ENCODE results near the gene CDK5RAP2. TPM values are rescaled to one million over a fixed set of nuclear protein-coding genes. Genes with fewer than 3 reads are reported as not detected.
"Not testable (repeated sequence)": the region's sequence is repeated elsewhere in the genome, so short reads cannot be mapped to it uniquely, and the experiment has no call there.

The CDK5RAP2 gene
- total RNA-seq, 1 donor from 2014 or later, result 44.8 TPM

DNA sequence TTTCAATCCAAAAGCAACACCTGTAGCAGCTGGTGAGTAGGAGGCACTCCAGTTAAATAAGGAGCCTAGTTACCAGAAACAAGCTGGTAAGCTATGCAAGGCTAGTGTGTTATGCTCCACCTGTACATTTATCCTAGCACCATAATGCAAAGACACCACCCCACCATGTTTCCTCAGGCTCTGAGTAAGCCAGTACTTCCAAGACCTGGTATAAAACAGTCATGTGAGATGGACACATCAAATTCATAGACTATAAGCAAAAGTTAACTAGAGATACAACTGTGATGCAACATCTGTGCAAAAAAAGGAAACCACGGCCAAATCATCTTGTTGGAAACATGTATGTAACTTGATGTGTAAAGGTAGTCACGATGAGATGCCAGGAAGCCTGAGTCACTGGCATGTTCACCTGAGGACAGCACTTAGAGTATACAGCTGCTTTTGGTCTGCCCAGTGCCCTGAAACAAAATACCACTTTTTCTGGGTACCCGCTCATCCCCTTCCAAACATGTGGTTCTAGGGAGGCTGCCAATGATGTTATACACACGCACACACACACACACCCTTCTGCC lies 66.1 kb downstream of the CDK5RAP2 start:
- DNase-seq, result no peak

DNA sequence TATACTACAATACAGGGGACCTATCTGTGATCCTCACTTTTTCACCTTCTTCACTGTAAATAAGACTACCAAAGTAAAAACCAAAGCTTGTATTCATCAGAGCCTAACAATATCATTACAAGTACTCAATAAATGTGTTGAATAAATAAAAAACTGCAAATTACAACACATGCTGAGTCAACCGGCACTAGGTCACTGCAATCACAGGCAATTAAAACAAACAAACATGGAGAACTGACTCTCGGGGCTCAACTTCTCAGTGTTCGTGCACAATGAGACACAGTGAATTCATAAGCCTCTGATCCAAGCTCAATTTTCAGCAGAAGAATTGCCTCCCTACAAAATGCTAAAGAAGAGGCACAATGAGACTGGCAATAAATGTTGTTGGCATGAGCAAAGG lies 69.2 kb downstream of the CDK5RAP2 start:
- no peak for DNase-seq

DNA sequence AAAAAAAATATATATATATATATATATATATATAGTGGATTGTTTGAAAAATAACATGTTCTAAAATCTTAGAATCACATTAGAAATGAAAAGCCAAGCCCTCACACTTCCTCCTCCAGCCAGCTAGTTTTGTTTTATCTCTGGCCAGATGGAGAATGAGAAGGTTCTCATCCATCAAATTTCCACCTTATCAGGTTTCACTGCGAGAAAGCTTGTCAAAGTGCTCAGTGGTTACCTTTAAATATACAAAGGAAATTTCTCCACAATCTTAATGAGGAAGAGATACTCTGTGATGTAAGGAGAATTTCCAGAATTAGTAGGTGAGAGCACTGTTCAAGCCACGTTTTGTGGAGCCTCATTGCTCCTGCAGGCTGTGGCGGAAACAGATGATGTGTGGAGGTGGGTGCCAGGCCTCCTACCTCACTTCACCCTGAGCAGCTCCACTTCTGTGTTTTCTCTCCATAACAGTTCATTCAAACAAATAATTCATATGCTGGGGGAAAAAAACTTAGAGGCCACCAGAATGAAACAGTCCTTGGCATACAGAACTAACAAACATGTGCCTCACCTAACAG lies 71.9 kb downstream of the CDK5RAP2 start:
- DNase-seq, result no peak

DNA sequence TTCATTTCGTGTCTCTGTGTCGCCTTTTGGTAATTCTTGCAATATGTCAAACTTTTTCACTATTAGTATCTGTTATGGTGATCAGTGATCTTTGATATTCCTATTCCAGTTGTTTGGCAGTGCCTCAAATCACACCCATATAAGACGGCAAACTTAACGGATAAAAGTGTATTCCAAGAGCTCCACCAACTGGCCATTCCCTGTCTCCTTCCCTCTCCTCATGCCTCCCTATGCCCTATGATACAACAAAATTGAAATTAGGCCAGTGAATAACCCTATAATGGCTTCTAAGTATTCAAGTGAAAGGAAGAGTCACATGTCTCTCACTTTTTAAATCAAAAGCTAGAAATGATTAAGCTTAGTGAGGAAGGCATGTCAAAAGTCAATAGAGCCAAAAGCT lies 74.8 kb downstream of the CDK5RAP2 start:
- DNase-seq, result no peak

DNA sequence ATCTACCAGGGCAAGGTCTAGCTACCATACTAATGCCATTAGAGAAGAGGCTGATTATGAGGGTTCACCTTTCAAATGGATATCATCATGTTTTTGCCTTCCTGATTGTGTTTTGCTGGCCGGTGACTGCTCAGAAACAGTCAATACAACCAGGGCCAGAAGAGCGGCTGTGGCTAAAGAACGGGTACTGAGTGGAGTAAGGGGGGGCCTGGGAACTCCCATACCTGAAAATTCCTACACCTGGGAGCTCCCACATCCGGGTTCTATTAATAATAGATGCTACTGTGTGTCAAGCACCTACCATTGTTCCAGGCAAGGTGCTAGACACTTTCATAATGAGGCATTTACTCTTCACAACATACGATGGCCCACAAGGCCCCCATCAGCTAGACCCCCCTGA lies 79.2 kb downstream of the CDK5RAP2 start:
- no peak for DNase-seq

DNA sequence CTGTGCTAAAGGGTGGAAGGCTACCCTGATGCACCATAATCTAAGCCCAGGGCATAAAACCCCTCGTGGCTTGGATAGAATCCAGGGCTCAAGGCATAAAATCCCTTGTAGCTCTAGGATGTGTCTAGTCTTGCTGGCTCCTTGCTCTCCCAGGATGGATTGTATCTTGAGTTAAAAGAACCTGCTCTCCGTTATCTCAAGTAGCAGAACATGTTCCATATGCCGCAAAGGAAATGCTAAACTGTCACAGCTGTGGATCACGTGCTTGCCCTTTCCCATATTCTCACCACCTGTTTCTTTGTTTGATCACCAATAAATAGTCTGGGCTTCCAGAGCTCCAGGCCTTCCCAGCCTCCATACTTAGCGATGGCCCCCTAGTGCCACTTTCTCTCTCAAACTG lies 82.1 kb downstream of the CDK5RAP2 start:
- DNase-seq, result not testable (repeated sequence)

DNA sequence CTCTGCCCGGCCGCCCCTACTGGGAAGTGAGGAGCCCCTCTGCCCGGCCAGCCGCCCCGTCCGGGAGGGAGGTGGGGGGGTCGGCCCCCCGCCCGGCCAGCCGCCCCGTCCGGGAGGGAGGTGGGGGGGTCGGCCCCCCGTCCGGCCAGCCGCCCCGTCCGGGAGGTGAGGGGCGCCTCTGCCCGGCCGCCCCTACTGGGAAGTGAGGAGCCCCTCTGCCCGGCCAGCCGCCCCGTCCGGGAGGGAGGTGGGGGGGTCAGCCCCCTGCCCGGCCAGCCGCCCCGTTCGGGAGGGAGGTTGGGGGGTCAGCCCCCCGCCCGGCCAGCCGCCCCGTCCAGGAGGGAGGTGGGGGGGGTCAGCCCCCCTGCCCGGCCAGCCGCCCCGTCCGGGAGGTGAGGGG lies 83.5 kb downstream of the CDK5RAP2 start:
- not testable (repeated sequence) for DNase-seq

DNA sequence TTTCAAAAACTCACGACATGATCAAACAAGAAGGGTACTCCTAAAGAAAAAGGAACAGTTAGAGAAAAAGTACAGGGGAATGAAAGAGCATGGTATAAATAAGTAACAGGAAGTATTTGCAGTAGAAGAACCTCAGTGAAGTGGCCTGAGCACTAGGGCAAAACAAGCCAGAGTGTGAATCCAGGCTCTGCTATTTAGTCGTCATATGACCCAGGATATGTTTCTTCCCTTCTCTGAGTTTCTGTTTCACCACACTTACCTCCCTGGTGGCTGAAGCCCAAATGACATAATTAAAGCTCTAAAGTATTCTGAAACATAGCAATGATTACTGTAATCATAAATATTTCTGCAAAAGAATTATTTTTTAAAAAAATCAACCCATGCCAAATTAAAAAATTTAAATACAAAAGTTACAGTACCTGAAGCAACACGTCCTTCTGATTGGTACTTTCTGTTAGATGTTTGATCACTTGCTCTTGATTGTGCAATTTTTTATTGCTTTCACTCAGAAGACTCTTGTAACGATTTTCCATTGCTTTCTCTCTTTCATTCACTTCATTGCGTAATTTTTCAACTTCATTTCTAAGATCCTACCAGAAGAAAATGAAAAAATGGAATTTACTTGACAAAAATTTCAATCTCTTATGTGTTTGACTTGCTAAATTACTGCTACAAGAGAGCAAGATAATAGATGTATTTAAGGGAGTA lies 88.9 kb downstream of the CDK5RAP2 start:
- no peak for DNase-seq

DNA sequence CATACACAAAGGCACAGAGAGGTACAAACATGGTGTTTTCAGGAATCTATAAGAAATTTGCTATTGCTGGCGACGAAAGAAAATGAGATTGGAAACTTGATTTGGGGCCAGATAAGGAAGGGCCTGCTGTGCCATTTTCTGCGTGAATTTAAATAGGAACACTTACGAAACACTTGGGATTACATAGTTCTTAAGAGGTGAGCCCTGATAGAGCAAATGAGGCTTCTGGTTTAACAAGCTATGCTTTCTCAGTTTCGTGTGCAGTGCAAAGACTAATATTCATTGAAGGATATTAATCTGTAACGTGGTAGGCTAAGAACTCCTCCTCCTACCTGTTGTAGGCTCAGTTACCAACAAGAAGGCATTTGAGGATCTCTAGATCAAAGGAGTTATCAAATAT lies 93.1 kb downstream of the CDK5RAP2 start:
- no peak for DNase-seq

DNA sequence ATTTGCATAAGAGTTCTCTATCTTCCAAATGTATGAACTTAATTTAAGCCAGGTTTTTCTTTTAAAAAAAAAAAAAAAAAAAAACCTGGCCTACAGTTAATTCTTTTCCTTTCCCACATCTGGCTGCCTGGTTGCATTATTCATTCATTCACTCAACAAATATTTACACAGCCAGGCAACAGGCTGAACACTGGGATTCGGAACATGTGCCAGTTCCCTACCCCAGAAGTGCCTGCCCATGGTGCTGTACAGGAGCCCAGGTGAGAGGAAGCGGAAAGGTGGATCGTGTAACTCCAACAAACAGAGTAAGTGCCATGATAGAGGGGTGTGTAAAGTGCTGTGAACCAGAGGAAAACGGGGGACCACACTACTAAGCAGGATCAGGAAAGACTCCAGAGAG lies 93.6 kb downstream of the CDK5RAP2 start:
- no peak for DNase-seq

DNA sequence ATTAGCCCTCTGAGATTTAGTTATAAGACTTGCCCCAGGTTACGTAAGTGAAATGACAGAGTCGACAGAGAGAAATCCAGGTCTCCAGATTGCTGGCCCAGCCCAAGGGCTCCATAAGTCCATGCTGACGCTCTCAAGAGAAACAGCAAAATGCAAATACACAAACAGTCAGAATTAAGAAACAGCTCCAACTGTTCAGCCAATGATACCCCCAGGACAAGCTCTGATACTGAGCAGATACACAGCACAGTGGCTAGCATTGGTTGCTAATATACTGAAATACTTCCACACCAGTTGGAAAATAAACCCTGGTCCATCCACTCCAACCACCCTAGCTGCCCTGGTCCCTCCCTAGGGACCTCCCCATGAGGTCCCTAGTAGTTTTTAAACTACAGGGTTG lies 94.2 kb downstream of the CDK5RAP2 start:
- no peak for DNase-seq

DNA sequence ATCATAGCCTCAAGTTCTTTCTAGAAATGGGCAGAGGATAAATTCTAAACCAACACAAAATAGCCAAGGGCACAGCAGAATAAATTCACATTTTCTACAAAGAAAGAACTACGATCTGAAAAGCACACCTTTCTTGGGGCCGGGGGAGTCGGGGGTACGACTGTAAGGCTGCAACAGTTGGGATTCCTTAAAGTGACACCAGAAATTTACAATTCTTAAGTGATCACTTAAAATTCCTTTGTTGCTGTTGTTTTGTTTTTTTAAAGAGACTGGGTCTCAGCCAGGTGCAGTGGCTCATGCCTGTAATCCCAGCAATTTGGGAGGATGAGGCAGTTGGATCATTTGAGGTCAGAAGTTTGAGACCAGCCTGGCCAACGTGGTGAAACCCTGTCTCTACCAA lies 95.8 kb downstream of the CDK5RAP2 start:
- DNase-seq, result no peak

DNA sequence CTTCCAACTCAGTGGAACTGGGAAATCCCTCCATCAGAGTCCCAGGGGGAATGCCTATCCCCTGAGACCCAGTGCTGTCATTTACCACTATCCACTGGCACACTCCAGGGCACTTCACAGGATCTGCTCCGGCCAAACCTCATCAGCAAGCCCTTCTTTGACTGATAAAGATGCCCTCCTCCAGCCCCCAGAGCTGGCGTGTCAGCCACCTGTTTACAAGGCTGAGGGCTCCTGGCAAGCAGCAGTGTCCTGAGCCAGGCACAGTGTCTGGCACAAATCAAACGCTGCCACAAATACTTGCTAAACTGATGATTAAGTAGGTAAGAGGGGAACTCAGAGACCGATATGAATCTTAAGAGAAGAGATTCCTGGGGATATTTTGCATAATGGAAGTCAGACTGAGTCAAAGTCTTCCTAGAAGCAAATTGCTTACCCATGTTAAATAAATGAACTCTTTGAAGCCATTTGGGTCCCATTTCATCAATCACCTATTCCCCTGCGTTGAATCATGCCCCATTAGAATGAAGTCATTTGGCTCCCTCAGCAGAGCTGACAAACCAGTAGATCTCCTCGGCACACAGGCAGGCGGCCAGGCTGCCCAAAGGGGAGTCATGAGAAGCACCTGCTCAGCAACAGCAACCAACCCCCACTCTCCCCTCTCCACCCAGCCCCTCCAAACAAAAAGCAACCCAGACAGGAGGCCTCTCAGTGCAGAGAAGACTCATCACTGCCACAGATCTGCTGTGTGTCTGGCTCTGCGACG lies 97.4 kb downstream of the CDK5RAP2 start:
- no peak for DNase-seq

DNA sequence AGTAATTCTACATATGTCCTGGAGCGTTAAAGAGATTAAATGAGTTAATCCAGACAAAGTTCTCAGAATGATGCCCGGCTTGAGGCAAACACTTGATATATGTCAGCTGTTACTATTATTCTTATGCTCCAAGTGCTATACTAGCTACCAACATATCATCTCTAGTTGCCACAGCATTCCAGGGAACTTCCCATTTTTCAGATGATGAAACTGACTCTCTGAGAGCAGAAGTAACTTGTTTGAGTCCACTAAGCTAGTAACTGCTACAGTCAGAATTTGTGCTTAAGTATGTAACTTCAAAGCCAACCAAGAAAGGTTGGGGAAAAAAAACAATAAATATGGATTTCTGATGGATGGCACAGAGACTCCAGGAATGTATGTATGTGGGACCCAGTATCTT lies 98.1 kb downstream of the CDK5RAP2 start:
- DNase-seq, result no peak

DNA sequence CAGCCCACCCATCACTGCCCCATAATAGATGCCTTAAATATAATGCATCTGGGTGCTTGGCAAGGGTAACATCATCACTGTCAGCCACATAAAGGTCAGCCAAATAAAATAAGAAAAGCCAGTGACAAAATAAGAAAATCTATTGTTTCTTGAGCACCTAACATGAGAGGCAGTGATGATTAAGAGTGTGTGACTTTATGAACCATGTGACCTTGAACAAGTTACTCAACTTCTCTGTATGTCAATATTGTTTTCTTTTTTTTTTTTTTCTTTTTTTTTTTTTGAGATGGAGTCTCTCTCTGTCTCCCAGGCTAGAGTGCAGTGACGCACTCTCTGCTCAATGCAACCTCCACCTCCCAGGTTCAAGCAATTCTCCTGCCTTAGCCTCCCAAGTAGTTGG lies 98.7 kb downstream of the CDK5RAP2 start:
- DNase-seq, result no peak

DNA sequence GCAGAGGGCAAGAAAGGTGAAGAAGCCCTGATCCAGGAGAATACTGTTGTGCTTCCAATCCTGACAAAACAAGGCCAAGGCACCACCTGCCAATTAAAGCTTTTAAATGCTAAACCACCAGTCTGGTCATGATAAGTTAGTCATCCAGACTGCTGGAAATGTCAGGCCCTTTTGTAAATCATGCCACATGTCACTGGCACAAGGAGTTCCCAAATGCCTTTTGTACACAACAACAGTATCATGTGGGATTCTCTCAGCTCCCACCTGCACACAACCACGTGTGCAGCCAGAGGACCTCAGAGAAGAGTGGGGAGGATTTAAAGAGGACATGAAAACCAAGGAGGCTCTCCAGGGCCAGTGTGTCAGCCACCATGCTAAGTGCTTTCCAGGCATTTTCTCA lies 99.3 kb downstream of the CDK5RAP2 start:
- DNase-seq, result no peak

DNA sequence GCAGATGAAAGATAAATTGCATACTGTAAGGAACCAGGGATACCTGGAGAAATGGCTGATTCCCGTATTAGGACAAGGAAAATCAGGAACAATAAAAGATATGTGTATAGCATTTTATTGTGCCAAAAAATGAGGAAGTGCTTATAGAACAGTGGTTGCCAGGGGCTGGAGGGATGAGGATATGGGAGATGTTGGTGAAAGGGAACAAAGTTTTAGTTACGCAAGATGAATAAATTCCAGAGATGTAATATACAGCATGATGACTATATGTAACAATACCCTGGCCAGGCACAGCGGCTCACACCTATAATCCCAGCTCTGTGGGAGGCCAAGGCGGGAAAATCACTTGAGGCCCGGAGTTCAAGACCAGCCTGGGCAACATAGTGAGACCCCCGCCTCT lies 101.8 kb downstream of the CDK5RAP2 start:
- DNase-seq, result no peak

DNA sequence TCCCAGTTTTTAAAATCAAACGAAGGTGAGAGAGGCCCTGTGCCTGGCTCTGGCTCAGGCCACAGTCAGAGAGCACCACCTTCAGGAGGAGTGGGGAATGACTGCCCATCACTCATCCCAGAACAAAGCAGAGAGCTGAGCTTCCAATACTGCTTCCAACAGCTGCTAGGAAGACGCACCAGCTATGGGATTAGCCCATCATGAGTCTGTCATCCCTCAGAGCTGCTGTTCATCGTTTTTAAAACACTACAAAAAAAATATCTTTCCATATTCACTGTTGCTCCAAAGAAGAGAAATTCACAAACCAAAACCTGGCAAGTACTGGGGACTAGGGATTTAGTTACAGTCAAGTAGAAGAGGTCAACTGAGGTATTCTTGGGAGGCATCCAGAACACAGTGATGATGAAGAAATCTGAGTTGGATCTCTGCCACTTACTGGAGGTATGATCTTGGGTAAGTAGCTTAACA lies 102.4 kb downstream of the CDK5RAP2 start:
- DNase-seq, result peak; percentile 49

DNA sequence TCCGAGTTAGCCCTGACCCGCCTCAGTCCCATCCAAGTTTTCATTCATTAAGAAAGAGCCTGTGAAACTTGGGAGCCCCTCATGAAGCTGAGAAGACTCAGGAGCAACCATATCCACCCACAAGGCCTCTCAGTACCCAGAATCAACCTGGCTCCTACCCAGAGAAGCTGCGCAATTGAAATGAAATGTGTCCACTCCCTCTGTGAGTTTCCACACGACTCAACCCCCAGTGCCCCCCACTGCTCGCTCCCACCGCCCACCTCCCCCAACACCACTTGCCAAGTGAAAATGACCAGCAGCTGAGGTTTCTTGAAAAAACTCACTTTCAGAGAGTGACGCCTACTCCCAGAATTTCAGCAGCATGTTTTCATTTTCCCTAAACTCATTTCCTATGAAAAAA lies 104.6 kb downstream of the CDK5RAP2 start:
- peak; percentile 23 for DNase-seq

DNA sequence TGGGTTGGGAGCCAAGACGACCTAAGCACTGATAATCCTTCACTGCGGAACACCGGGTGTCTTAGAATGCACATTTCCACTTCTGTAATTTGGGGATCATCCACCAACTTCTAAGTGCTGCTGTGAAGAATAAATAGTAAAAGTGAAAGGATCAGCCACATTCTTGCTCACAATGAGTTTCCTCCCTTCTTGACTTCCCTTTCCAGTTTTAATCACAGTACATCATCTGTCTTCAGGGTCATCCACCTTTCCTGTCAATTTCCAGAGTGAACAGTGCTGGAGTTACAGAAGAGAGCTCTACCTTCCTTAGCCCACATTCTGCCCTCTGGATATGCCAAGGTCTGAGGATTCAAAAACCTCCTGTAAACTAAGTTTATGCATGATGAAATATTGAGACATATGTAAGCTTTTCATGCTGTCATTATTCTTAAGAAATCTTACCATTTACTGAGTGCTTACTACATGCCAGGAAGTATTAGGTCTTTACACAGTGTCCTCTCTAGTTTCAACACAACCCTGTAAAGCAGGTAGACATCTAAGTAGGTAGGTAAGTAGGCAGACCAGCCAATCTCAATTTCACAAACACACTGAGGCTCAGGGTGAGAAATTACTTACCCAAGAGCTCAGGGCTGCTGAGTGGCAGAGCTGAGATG lies 105.2 kb downstream of the CDK5RAP2 start:
- no peak for DNase-seq

DNA sequence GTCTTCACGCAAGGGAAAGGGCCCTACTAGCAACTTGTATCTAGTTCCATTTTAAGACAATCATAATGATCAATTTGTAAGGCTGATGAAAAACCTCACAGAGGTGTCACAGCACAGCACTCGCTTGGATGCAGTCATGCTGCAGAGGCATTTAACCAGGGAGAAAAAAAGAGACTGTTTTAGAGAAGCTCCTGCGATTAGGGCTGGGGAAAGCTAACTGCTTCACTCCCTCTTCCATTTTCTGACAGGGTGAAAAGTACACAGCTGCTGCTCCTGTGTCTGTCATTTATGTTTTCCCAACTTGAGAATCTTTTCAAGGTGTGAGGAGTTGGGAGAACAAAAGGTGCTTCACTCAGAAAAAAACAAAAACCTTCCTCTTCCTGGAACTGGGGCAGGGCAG lies 106.4 kb downstream of the CDK5RAP2 start:
- no peak for DNase-seq

DNA sequence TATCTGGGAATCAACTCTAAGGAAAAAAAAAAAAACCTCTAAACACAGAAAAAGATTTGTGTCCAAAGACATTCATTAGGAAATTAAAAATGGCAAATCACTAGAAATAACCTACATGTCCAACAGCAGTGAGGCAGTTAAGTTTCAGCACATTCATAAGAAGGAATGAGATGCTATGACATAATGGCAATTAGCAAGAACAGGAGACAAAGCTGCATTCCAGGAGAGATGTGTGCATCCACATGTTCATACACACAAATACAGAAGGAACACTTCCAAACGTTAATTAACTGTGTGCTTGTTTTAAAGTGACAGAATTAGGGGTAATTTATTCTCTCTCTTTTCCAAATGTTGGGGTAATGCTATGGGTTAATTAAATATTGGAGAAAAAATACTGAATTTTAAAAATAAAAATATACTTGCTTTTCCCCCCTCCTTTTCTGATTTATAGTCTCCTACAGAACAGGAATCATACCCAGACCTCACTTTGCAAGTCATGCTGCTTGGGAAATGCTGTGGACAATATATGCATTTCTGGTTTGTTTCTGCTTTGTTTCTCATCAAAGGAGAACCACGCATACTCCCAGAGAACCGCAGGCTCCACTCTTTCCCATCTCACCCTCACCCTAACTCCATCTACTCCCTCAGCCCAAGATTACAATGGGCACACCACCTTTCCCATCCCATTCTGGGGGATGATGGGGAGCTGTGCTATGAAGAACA lies 114.1 kb downstream of the CDK5RAP2 start:
- no peak for DNase-seq

Measured in skin of body (tissue), 2 donors.